ENCODE data around the gene PEX12. TPM values are rescaled to one million over a fixed set of nuclear protein-coding genes. Genes with fewer than 3 reads are reported as not detected.

Gene PEX12
- total RNA-seq, 2 donors from 2014 or later = 8.7 to 8.9 TPM

DNA sequence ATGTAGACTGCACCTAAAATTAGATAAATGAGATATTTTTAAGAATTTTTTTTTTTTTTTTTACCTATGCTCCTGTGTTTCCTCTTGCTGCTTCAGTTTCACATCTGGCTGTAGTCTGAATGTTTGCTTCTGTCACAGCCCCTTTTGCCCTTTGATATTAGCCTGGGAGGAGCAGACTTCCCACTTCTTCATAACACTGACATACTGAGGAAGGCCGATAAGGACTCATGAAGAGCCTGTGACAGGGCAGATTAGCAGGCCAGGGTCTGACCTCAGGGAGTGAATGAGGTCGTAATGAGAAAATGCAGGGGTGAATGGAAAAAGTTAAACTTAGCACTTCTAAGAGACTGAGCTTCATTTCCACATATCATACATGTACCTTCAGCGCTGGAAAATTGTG is 17.7 kb downstream of the PEX12 start, which contains the start of gene SLFN14:
SLFN14 (minus strand) TSS at position 117 of the 400 bp plus-strand sequence. CDS start 2,757 bp downstream, outside the sequence.
- Histone ChIP-seq H3K27me3 (no peaks in the 10 kb centered on the region), H3K36me3 (no peaks in the 10 kb centered on the region), H3K27ac (no peak within 1 kb of the TSS), H3K4me1 (no peaks in the 10 kb centered on the region), H3K9me3 (no peaks in the 10 kb centered on the region), H3K4me3 (no peak within 1 kb of the TSS)
- DNase-seq (ENCODE audit: low spot score) = no peak
- TF ChIP-seq, protein P1, sequence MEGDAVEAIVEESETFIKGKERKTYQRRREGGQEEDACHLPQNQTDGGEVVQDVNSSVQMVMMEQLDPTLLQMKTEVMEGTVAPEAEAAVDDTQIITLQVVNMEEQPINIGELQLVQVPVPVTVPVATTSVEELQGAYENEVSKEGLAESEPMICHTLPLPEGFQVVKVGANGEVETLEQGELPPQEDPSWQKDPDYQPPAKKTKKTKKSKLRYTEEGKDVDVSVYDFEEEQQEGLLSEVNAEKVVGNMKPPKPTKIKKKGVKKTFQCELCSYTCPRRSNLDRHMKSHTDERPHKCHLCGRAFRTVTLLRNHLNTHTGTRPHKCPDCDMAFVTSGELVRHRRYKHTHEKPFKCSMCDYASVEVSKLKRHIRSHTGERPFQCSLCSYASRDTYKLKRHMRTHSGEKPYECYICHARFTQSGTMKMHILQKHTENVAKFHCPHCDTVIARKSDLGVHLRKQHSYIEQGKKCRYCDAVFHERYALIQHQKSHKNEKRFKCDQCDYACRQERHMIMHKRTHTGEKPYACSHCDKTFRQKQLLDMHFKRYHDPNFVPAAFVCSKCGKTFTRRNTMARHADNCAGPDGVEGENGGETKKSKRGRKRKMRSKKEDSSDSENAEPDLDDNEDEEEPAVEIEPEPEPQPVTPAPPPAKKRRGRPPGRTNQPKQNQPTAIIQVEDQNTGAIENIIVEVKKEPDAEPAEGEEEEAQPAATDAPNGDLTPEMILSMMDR (IDR thresholded peaks at IDR 0.05) = no peak

DNA sequence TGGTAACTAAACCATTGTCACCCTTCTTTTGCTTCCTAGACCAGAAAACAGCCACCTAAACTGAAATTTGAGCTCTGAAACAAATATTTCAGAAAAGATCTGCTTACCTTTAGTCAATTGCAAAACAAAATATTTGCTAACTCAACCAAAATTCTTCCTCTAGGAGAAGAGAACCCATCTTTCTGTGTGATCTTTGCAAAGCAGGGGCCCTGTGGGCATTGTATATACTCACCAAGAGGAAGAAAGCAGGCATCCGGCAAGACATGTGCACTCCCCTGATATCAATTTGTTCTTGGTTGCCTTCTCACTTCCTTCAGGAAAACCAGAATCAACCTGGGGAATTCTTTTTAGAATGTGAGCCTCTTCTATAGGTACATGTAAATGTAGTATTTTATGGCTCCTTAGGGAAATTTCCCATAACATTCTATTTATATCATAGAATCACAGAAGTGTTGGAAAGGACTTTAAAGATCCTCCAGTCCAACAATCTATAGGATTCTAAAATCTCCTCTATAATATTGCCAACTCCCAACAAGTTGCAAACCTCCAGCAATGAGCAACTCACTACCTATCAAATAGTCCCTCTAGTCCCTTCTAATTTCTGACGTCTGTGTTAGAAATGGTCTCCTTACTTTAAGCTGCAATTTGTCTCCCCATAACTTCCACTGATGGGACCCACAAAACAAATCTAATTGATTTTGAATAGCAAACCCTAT is 18.7 kb downstream of the PEX12 start:
- no peaks in the 10 kb centered on the region for H3K9me3 ChIP-seq
- no peak overlapping the region for H3K4me3 ChIP-seq
- DNase-seq (ENCODE audit: low spot score) = no peak

DNA sequence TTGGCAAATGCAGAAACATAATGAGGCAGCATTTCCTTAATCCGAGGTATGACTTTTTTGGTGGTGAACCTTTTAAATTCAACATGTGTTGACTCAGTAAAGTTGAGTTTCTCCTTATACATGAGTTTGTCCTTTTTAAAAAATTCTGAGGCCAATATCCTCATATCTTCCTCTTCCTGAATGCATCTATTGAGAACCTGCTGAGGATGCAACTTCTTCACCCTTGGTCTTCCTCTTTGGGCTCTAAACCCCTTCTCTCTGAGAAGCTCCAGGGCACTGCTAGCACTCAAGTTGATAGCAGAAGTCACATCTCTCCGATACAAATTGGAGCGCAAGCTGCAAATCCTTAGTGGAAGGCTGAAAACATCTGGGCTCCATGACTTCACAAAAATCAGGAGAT is 21.0 kb downstream of the PEX12 start:
- no peak for DNase-seq (ENCODE audit: low spot score)
- TF ChIP-seq, protein P1 (IDR thresholded peaks at IDR 0.05) = no peak
- no peak overlapping the region for H3K27ac ChIP-seq
- no peak overlapping the region for H3K4me3 ChIP-seq
- H3K36me3 ChIP-seq = no peaks in the 10 kb centered on the region
- no peaks in the 10 kb centered on the region for H3K9me3 ChIP-seq
- no peaks in the 10 kb centered on the region for H3K27me3 ChIP-seq
- no peaks in the 10 kb centered on the region for H3K4me1 ChIP-seq

More for the DNA sequence above, 18.7 kb downstream of the PEX12 start:
- TF ChIP-seq, protein P1 (IDR thresholded peaks at IDR 0.05) = no peak
- Histone ChIP-seq H3K27me3 (no peaks in the 10 kb centered on the region), H3K36me3 (no peaks in the 10 kb centered on the region), H3K4me1 (no peaks in the 10 kb centered on the region), H3K27ac (no peak overlapping the region)

DNA sequence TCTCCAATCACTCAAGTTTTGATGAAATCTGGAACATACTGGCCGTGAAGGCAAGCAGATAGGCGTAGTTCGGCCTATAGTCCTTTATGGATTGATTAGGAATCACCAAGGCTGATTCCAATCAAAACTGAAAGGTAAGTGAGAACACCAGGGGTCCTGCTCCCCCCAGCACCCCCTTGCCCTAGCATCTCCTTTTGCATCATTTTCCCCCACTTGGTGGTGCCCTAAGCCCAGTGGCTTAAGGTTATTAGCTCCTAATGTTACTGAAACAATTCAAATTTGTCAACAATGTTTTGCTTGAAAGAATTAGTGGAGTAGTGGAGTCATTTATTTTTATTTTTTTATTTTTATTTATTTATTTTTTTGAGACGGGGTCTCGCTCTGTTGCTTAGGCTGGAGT is 22.7 kb downstream of the PEX12 start:
- H3K4me1 ChIP-seq = no peaks in the 10 kb centered on the region
- no peaks in the 10 kb centered on the region for H3K9me3 ChIP-seq
- H3K4me3 ChIP-seq = no peak overlapping the region
- H3K36me3 ChIP-seq = no peaks in the 10 kb centered on the region
- H3K27me3 ChIP-seq = no peaks in the 10 kb centered on the region
- no peak for DNase-seq (ENCODE audit: low spot score)
- H3K27ac ChIP-seq = no peak overlapping the region
- TF ChIP-seq, protein P1 (IDR thresholded peaks at IDR 0.05) = peak in 1 of 2 donors; percentile 32

DNA sequence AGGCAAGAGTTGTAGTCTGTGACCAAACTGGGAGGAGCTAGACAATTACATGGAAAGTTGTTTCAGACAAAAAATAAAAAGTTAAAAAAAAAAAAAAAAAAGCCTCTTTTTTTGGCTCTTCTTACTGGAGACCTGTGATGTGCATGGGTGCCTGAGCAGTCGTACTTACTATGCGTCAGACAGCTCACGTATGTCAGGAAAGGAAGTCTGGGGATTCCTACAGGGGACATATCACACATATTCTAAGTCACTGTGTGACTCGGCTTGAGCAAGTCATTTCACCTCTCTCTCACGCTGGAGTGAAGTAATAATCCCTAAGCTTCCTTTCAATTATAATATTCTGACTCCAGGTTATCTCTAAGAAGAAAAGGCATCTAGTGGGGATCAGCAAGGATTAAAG is 23.7 kb downstream of the PEX12 start:
- Histone ChIP-seq H3K4me1 (no peaks in the 10 kb centered on the region), H3K36me3 (no peaks in the 10 kb centered on the region), H3K9me3 (no peaks in the 10 kb centered on the region), H3K4me3 (no peak overlapping the region), H3K27me3 (no peaks in the 10 kb centered on the region), H3K27ac (no peak overlapping the region)
- no peak for DNase-seq (ENCODE audit: low spot score)
- TF ChIP-seq, protein P1 (IDR thresholded peaks at IDR 0.05) = no peak

DNA sequence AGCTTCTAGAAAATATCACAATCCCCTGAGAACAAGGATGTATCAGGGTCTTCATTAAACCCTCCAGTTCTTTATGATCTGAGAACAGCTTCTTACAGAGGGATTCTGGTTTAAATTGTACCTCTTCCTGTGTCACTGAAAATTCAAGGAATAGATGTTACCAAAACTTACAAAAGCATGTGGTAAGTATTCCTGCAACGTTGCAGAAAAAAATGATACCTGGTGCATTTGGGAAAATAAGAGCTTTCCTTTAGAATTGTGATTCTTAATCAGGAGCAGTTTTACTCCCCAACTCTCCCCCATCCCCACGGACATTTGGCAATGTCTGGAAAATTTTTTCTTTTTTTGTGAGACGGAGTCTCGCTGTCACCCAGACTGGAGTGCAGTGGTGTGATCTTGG is 25.1 kb downstream of the PEX12 start:
- Histone ChIP-seq H3K36me3 (no peaks in the 10 kb centered on the region), H3K4me1 (no peaks in the 10 kb centered on the region), H3K9me3 (no peaks in the 10 kb centered on the region), H3K4me3 (no peak overlapping the region), H3K27ac (no peak overlapping the region), H3K27me3 (no peaks in the 10 kb centered on the region)
- TF ChIP-seq, protein P1 (IDR thresholded peaks at IDR 0.05) = no peak
- no peak for DNase-seq (ENCODE audit: low spot score)
